ELR (cell line): ENCODE measurements around the gene CCDC97.

Experiments used
- DNase-seq: peaks from one replicate; pipeline ENCODE4 v3.0.0-alpha.2; 2015; ENCODE audit warnings: low read depth

CCDC97 gene

DNA sequence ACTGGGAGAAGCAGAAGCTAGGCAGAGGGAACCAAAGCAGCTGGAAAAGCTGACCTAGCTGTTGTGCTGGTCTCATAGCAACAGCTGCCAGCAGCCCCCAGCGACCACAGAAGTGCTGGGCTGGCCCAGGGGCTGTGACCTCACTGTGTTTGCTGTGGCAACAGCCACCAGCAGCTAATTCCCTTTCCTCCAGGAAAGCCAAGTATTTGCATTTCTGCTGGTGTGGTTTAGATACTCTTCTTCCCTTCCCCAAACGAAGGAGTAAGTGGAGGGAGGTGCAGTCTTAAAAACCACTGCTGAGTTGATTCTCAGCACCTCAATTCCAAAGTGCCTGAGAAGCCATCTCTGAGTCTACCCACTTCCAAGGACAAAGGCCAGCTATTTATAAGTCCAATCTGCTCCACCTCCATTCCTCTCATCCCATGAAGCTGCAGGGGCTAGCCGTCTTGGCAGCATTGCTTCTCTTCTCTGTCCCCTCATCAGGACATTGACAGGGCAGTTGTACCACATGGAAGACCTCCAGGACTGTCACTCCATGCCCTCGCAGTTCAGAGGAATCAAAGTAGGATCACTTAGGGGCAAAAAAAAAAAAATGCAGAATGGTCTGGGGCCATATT is 11.5 kb upstream of the CCDC97 start:
- DNase-seq, result peak; percentile 33

DNA sequence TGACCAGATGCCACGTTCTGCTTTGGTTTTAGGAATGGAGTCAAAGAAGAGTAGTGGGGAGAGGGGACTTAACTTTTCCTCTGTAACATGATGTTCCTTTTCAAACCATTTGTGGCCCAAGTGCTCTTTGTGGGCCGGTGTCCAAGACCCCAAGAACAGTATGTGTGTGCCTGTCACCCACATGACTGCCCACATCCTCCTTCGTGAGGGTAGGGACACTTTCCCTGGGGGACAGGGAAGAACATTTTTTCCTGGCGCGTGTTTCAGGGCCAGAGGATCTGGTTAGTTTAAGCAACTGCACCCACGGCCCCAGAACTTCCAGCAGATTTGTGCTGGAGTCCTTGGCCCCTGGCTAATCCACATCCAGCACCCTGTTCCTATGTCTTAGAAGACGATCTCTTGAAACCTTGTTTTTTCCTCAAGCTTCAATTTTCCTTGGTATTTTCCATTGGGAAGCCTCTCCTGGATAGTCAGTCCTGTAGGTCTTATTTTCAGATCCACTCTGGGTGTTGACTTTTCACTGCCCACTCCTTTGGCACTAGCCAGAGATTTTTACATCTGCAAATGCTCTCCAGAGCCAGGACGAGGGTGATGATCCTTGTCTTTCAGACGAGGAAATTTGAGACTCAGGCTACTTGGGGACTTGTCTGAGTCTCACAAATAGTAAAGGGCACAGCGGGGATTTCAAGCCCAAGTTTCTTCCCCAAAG is 10.8 kb upstream of the CCDC97 start:
- no peak for DNase-seq

DNA sequence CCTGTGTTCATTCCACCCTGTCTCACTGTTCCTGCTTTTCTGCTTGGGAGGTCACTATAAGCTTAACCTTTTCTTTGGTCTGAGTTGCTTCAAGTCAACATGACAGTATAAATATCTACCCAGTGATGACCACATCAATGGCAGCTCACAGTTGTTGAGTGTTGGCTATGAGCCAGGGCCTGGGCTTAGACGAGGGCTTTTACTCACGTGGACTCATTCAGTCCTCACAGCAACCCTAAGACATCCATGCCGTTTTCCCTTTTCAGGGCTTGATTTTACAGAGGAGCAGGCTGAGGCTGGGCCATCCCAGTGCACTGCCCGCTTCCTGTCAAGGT is 10.2 kb upstream of the CCDC97 start:
- DNase-seq, result peak; percentile 44

DNA sequence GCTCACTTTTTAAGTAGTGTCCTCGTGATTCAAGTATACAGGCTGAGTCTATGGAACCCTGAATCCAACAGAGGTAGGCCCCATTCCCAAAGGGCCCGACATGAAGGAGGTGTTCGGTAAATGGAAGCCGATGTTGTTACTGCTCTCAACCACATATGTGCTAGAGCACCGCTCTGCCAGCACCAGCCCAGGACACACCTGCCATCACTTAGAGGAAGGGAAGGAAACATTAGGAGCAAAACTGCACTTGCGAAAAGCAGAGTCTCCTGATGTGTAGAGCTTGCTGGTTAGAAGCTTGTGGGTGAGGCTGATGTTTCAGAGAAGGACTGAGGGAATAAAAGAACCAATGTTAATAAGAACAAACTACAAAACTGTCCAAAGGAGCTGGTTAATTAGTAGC is 9.4 kb upstream of the CCDC97 start:
- no peak for DNase-seq

DNA sequence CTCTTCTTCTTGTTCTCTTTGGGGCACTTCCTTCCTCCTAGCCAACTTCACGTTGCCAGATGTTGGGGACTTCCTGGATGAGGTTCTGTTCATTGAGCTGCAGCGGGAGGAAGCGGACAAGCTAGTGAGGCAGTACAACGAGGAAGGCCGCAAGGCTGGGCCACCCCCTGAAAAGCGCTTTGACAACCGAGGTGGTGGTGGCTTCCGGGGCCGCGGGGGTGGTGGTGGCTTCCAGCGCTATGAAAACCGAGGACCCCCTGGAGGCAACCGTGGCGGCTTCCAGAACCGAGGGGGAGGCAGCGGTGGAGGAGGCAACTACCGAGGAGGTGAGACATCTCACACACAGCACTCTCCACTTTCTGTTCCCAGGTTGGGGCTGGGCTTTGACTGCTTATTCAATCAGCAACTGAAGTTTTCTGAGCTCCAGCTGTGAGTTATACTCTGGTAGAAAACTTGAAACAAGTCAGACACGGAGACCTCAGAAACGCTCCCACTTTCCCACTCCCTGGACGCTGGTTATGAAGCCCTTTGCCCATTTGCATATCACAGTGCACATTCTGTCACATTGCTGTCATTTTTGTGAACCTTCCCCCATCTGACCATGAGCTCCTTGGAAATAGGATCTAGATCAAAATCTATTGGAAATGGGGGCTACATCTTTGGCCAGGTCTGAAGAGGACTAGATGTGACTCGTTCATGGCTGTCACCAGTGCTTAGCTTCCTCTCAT is 7.2 kb upstream of the CCDC97 start:
- no peak for DNase-seq

DNA sequence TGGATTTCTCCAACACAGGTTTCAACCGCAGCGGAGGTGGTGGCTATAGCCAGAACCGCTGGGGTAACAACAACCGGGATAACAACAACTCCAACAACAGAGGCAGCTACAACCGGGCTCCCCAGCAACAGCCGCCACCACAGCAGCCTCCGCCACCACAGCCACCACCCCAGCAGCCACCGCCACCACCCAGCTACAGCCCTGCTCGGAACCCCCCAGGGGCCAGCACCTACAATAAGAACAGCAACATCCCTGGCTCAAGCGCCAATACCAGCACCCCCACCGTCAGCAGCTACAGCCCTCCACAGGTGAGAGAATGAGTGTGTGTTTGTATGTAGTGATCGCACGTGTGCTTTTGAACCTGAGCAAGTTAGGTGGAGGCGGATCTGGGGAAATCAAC is 6.0 kb upstream of the CCDC97 start:
- DNase-seq, result no peak

DNA sequence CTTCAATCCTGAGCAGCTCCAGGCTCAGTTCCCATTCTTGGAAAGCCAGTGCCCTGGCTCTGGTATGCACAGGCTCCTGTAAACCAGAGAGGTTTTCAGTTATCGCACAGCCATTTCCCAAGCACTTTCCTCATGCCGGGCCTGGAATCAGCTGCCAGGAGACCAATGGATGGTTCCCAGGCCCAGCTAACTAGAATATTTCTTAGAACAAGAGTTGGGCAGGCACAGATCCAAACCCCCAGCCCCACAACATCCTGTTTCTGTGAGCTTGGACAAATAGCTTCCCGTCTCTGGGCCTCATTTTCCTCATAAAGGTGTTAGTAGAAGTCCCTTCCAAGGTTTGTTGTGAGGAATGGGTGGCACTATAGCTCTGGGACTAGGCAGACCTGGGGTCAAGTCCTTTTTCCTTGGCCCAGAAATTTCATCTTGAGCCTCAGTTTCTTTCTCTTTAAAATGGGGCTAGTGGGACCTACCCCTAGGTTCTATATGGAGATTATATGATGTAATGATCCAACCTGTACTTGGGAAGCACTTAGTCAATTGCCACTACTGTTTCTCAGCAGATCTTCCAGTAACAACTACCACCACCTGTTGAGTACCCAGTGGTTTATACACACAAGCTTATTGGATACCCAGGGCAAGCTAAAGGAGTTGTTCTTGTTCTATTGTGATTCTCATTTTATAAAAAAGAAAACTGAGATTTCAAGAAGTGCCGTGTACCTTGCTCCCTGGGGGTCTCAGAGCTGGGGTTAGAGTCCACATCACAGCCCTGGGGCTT is 5.1 kb upstream of the CCDC97 start:
- no peak for DNase-seq

DNA sequence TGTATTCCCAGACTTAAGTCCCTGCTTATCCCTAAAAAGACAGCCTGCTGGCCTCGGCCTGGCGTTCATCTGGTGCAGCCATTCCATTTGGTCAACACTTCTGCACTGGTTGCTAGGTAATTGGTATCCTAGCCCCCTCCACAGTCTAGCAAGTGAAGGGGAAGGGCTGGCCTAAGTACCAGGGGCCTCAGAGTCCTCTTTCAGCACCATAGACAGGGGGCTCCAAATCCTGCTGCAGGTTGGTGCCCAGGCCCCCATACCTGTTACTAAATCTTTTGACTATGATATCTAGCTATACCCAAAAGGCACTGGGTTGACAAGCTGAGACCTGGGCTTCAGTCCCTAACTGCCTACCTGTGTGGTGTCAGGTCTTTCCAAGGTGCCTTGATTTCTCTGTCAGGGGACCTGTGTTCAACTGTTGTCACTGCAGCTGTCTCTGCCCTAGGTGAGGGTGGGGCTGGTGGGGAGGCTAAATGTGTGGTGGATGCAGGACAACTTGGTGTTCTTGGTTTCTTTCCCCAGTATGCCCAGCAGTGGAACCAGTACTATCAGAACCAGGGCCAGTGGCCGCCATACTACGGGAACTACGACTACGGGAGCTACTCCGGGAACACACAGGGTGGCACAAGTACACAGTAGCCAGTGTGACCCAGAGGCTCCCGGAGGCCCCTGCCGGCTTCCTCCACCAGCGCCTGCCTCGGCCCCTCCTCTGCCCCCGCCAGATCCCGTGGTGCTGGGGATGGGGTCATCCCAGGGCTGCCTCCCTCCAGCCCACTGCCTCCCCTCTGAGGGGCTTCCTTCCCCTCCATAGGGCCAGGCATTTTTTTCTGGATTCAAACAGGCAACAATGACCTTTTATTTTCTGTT is 3.8 kb upstream of the CCDC97 start:
- DNase-seq, result no peak

DNA sequence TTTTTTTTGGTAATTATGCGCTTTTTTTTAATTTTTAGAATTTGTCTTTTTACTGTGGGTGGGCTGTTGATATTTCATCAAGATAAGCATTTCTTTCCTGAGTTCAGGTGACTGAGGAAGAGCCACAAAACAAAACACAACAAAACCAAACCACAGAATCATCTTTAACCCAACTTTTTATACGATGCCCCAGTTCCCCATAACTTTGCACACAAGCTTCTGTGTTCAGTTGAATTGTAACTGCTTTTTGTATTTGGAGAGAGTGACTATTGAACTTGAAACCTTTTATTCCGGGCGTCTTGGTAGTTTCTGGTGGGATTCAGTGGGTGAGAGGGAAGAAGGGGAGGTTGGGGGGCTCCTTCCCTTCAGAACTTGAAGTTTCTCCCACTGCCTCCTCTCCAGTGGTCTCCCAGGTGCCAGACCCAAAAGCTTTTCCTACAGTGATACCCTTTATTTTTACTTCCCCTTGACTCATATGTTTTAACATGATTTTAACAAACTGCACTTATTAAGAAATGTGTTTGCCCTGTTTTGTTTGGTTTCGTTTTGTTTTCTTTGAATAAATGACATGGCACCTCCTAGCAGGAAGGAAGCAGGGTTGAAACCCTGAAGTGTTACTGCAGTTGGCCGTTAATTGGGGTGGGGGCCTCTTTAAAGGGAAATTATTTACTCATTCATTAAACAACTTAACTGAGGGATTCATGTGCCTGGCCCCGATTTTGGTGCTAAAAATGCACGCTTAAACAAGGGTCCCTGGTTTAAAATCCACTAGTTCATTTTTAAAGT is 2.7 kb upstream of the CCDC97 start:
- DNase-seq, result no peak

DNA sequence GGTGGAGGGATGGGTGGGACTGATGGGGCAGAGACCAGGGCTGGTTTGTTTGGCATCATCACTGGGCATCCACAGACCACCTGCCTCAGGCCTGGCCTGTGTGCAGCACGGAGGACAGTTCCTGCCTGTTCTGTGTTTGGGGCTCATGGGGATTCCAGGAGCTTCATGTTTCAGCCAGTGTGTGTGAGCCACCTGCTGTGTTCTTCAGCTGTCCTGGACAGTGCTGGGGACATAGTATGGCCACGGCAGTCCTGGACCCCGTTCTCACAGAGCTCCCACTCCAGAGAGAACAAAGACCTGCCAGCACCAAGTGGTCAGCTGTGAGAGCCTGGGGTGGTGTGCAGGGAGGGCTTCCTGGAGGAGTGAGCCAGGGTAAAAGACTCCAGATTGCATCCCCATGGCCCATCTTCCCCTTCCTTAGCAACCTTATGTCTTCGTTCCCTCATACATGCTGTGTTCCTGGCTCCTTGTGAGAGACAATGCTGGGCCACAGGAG is 2.0 kb upstream of the CCDC97 start:
- DNase-seq, result no peak

DNA sequence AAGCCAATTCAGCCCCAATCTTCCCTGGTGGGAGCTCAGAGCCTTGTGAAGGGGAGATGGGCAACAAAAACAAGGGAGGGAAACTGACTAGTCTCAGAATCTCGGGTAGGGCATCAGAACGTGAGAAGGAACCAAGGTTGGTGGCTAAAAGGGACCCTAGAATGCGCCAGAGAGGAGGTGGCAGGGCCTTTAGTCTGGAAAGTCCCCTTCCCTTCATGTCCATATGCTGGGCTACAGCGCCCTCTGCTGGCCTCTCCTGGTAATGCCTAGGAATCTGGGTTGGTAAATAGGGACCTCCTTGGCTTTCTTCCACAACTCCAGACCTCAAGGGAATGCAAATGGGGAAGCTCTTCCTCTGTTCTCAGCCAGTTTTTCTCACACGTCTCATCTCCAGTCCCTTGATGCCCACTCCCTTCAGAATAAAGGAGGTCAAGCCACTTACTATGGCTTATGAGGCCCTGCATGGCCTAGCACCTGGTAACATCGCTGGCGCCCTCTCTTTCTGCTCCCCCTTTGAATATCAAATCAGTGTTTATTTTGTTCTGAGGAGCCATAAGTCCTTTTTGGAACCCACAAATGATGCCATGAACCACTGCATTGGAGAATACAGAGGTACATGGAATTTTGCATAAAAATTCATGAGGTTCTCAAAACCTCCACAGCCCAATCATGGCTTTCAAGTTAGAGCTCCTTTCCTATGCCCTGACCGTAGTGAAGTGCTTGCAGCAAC is 1.4 kb upstream of the CCDC97 start:
- DNase-seq, result peak; percentile 88

DNA sequence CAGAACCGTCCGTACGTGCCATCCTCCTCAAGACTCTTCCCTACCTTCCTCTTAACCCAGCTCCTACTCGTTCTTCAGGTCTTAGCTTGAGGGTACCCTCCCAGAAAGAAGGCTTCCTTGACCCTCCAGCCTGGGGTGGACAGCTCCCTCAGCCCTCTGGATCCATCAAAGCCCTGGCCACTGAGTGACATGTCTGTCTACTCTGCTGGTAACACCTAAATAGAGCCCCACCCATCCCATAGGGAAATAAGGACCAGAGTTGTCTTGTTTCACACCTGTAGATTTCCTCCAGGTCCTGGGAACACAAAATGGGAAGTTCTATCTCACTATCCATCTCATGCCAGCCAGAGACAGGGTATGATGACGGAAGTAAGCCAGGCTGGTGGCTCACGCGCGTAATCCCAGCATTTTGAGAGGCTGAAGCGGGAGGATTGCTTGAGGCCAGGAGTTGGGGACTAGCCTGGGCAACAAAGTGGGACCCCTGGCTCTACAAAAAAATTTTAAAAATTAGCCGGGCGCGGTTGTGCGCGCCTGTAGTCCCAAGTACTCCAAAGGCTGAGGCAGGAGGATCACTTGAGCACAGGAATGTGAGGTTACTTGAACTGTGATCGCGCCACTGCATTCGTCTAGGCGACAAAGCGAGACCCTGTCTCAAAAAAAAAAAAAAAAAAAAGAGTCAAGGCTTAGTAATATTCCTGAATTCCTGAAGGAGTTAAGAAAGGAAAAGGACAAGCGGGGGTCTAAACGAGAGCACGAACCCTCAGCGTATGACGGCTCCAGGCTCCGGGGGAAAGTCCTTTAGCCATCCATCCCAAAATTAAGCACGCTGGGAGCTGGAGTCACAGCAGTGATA is 566 bp upstream of the CCDC97 start:
- peak; percentile 22 for DNase-seq

DNA sequence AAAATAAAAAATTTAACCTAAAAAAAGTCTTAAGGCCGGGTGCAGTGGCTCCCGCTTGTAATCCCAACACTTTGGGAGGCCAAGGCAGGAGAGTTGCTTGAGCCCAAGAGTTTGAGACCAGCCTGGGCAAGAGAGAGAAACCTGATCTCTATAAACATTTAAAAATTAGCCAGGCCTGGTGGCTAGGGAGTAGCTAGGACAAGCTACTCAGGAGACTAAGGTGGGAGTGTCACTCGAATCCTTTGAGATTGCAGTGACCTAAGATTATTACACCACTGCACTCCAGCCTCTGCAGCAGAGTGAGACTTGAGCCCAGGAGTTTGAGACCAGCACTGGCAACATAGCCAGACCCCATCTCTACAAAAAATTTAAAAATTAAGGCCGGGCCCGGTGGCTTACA is 1.1 kb downstream of the CCDC97 start:
- no peak for DNase-seq

DNA sequence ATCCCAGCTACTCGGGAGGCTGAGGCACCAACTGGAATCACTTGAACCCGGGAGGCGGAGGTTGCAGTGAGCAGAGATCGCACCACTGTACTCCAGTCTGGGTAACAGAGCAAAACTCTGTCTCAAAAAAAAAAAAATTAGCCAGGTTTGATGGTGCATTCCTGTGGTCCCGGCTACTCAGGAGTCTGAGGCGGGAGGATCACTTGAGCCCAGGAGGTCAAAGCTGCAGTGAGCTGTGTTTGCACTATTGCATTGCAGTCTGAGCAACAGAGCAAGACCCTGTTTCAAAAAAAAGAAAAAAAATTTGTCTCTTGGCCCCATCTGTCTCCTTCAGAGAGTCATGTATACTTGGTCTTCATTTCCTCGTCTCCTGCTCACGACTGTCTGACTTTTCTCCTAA is 1.6 kb downstream of the CCDC97 start:
- no peak for DNase-seq

DNA sequence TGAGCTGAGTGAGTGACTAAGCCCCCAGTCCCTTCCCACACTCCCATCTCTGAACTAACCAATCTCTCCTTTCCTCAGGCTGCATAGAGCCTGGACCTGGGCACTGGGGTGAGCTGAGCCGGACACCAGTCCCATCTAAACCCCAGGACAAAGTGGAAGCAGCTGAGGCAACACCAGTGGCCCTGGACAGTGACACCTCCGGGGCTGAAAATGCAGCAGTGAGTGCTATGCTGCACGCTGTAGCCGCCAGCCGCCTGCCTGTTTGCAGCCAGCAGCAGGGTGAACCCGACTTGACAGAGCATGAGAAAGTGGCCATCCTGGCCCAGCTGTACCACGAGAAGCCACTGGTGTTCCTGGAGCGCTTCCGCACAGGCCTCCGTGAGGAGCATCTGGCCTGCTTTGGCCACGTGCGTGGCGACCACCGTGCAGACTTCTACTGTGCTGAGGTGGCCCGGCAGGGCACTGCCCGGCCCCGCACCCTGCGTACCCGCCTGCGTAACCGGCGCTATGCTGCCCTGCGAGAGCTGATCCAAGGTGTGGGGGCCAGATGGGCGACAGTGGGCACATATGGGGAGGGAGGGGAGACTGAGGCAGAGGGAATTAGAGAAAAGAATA is 6.4 kb downstream of the CCDC97 start:
- no peak for DNase-seq

DNA sequence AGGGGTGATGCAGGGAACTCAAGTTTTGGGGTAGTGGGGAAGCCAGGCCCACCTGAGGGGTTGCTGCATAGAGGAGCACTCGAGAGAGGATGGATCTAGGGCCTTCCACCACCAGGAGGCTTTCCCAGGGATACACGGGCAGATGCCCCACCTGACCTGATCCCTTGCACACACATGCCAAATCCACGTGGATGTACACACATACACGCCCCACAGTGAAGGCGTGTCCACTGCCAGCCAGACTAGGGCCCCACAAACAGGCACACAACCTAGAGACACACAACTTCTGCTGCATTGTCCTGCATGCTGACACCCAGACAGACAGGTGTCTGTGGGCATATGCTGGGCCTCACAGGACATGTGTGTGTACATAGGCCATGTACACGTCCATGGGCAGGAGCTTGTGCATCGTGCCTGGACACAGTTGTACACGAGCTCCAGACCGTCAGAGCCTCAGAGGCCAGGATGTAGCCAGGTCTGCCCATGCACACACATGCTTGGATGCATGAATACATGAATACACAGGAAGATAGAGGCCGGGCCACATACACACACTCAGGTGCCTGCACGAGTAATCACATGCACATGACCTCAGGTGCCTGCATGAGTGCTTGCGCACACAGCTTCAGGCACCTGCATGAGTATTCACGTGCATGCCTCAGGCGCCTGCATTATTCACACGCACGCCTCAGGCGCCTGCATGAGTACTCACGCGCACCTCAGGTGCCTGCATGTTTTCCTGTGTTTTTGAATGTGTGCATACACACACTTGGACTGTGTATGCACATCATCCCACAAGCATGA is 8.9 kb downstream of the CCDC97 start:
- no peak for DNase-seq

DNA sequence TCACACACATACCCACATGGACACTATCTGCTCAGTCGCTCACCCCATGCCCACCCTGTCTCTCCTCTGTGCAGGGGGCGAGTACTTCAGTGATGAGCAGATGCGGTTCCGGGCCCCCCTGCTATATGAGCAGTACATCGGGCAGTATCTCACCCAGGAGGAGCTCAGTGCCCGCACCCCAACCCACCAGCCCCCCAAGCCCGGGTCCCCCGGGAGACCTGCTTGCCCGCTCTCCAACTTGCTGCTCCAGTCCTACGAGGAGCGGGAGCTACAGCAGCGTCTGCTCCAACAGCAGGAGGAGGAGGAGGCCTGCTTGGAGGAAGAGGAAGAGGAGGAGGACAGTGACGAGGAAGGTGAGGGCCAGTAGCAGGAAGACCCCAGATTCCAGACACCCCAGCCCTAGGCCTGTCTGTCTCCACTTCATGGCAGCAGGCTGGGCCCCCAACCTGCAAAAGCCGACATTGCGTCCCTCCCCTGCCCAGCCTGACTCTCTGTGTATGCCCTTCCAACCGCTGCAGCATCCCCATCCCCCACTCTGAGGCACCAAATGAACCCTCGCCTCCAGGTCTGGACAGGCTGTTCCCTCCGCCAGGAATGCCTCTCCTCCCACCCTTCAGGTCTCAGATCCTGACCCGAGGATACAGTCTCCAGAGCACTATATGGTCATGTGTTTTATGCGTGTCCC is 9.7 kb downstream of the CCDC97 start:
- no peak for DNase-seq
